HG03103 (cell line): ENCODE results near the gene RNU6-9.

Experiments
- ATAC-seq: cut with Tn5 transposase; IDR thresholded peaks from one replicate; pipeline ENCODE4 v1.9.1; 2021; ENCODE audit warnings: low read depth; ENCODE audit not compliant: unreplicated experiment

RNU6-9 gene

GRCh38 chr19:931860-932647, 38.8 kb downstream of the RNU6-9 start:
- ATAC-seq: no peak

DNA sequence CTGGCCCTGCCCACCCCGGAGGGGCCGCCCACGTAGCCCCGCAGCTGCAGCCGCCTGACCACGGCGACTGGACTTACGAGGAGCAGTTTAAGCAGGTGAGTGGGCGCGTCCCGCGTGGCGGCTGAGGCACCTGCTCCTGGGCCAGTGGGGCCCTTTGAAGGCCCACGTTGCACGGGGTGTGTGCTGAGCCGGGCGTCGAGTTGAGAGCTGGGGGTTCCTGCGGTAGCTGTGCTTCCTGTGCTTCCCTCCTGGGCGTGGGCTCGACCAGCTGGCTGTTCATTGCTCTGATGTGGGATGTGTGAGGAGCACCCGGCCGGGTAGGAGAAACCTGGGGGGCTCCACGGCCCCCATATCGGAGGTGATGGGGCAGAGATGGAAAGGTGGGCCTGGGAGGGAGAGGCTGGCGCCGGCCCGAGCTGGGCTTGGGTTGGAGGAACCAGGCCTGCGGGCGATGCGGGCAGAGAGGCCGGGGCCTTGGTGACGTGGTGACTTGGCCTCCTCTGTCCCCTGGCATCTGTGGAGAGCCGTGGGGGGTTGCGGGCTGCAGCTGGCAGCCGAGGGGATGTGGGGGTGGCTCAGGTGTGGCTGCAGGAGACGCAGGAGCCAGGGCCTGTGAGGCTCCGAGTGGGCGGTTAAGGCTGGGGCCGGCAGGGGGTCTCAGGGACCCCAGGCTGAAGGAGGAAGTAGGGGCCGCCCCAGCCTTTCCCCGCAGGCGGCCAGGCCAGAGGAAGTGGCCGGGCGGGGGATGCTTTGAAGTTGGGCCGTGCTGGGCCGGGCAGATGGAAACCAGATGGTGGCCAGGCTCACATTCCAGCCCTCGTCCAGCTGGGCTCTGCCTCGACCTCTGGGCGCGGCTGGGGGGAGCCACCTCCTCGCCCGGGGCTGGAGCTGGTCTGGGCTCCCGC, 39.6 kb downstream of the RNU6-9 start:
- no peak for ATAC-seq

GRCh38 chr19:933553-933882, 40.2 kb downstream of the RNU6-9 start:
- no peak for ATAC-seq

GRCh38 chr19:934197-934840, 41.0 kb downstream of the RNU6-9 start:
- ATAC-seq: no peak

DNA sequence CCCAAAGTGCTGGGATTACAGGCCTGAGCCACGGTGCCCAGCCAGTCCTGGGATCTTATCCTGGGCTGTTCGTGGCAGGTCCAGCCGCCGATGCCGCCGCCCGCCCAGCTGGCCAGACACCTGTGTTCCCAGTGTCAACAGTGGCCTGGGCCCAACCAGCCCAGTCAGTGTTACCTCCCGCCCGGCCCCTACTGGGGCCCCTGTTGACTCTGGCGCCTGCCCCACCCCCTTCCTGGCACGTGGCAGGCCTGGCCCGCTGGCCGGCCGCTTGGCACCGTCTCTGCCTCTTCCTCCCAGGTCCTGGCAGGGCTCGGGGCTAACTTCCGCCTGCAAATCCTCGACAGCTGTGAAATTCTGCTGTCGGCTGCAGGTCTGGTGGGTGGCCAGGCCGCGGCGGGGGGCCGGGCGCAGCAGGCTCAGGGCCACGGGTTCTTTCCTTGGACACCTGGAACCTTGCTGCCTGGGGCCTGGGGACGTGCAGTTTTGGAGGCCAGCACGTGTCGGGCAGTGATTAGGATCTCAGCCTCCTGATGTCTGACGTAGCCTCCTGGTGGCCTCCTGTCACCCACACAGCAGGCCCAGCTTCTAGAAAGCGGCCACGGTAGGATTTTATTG, 41.7 kb downstream of the RNU6-9 start:
- no peak for ATAC-seq

GRCh38 chr19:936175-936546, 42.9 kb downstream of the RNU6-9 start:
- ATAC-seq: no peak

- ATAC-seq: no peak
These were observed 44.0 kb downstream of the RNU6-9 start for GRCh38 chr19:937259-937694.

- ATAC-seq: no peak
These were observed 45.1 kb downstream of the RNU6-9 start for GRCh38 chr19:938233-938923.

DNA sequence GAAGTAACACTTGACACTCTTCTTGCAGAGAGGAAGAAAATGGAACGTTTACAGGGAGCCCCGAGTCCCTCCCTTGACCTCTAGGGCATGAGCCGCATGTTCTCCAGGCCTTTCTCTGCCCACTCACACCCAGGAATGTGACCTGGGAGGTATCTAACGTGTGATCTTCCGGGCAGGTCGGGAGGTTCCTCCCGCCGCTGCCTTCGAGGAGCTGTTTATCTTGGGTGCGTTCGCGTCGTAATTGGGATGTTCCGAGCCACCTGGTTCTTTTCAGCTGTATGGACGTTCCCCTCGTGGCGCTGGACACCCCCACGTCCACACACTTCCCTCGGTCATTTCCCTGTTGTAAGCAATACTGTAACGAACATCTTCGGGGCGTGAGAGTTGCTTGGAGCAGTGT, 46.2 kb downstream of the RNU6-9 start:
- no peak for ATAC-seq

- ATAC-seq: no peak
These were observed 46.6 kb downstream of the RNU6-9 start for GRCh38 chr19:939922-940321.

DNA sequence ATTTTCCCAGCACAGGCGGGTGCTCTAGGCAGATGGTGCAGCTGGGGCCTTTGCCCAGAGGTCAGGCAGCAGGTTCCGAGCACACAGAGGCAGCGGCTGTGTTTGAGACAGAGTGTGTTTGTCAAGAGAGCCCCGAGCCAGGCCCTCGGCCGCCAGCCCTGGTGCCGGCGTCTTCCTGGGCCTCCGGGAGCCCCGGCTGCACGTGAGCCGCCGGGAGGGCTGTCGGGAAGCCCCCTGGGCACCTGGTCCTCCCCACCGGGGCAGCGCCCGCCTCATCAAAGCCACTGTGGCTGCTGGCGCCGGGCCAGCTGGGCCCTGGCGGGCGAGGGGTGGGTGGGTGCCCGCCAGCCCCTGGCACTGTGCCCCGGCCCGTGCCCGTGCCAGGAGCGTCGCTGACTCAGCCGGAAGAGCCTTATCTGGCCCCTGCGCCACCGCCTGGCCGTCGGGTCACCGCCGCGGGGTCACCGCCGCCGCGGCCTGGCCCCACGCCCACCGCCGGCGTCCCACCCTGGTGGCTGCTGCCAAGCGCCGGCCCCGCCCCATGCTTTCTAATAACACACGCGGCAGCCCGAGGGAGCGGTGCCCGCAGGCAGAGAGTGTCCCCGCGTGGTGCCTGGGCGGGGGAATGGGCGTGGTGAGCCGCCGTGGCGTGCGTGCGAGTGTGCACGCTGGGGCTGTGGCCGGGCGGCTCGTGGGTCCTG, 47.5 kb downstream of the RNU6-9 start:
- ATAC-seq: no peak

DNA sequence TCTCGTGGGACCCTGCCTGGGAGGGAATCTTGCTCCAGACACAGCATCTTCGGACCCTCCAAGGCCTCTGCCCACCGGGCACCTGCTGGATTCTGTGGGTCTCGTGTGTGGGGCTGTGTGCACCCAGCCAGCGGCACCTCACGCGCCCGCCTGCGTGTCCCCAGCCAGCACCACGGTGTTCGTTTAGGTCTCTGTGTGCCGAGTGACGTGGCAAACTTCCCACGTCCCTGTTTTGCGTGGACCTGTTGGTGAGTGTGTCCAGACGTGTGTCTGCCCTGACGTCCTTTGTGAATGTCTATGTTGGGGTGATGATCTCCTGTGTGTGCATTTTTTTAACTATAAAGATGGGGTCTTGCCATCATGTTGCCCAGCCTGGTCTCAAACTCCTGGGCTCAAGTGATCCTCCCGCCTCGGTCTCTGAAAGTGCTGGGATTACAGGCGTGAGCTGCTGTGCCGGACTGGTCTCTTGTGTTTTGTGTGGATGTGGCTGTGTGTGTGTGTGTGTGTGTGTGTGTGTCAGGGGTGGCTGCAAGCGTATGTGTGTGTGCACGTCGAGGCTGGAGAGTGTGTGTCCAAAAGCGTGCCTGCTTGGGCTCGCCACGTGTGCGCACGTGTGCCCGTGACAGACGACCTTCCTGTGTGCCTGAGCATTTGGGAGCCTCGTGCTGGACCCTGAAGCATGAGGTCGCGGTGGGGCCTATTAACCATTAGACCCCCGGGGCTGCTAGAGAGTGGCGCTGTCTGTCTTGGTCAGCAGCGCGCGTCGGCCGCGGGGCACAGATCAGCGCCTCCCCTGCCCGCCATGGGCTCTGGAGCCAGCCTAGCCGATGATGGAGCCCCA, 48.2 kb downstream of the RNU6-9 start:
- no peak for ATAC-seq

- ATAC-seq: no peak
These were observed 48.9 kb downstream of the RNU6-9 start for GRCh38 chr19:942133-942645.
